Thyroid gland (tissue), 4 donors: ENCODE measurements around the gene AKR1B1. TPM values are rescaled to one million over a fixed set of nuclear protein-coding genes. Genes with fewer than 3 reads are reported as not detected.

Experiments
- DNase-seq, 2 donors: peaks; one replicate each; pipeline ENCODE4 v3.0.0-alpha.2; 2019
- H3K27ac ChIP-seq, 3 donors: fragments of 200-600 bp; sonication (generic); 1 replicate in 2 of 3; 2 replicates in 1 of 3; pipeline ENCODE4 v1.5.1; 2016 to 2019; ENCODE audit warnings: mild to moderate bottlenecking in 1 of 3, moderate library complexity in 1 of 3
- H3K27me3 ChIP-seq: fragments of 200-600 bp; sonication (generic); one replicate; pipeline ENCODE4 v1.5.1; 2019
- H3K36me3 ChIP-seq, 2 donors: fragments of 200-600 bp; sonication (generic); one replicate each; pipeline ENCODE4 v1.5.1; 2016 to 2019
- H3K4me1 ChIP-seq, 2 donors: fragments of 200-600 bp; sonication (generic); one replicate each; pipeline ENCODE4 v1.5.1; 2017 to 2019
- H3K4me3 ChIP-seq, 3 donors: fragments of 200-600 bp; sonication (generic); replicated peaks in 1 of 3; 1 replicate in 2 of 3; 2 replicates in 1 of 3; pipeline ENCODE4 v1.5.1; 2016; ENCODE audit warnings: mild to moderate bottlenecking in 1 of 3
- H3K9me3 ChIP-seq: fragments of 200-600 bp; sonication (generic); one replicate; pipeline ENCODE4 v1.5.1; 2017
- CTCF ChIP-seq, 6 experiments: fragments of 200-600 bp in 3 of 6; fragments of 450-650 bp in 3 of 6; sonication (generic) in 3 of 6; IDR thresholded peaks; one replicate each; pipeline ENCODE4 v1.5.1; 2016 to 2019; ENCODE audit warnings: antibody characterized with exemption in 6 of 6, mild to moderate bottlenecking in 2 of 6, inconsistent platforms in 1 of 6, moderate library complexity in 1 of 6
- POLR2A ChIP-seq, 2 donors: fragments of 450-650 bp; IDR thresholded peaks; one replicate each; pipeline ENCODE4 v1.6.1; 2017; ENCODE audit warnings: antibody characterized with exemption in 2 of 2, mild to moderate bottlenecking in 2 of 2, moderate library complexity in 1 of 2
- WGBS, 2 donors: methylation state at CpG; one replicate each; pipeline ENCODE4 v1.1.5; 2017; 5-methylcytosine and 5-hydroxymethylcytosine counted together
- intact Hi-C: fragments of 100-400 bp; cut with DNase I; formaldehyde crosslinking; loops from one replicate; pipeline ENCODE4 v1.15.1; 2023
- total RNA-seq, 4 donors: library from RNA; depleted of rRNA; stranded (reverse); fragments of >200 nt; gene quantifications; one replicate each; pipeline ENCODE4 v1.2.3, GENCODE V29; 2016

Gene AKR1B1
- total RNA-seq, 4 donors from 2014 or later, result 39.4 to 103 (median 63.0) TPM

GRCh38 chr7:134483296-134483695 is 24.4 kb upstream of the AKR1B1 start:
- Histone ChIP-seq H3K4me3 (no peak overlapping the region), H3K36me3 (no peaks in the 10 kb centered on the region), H3K9me3 (no peaks in the 10 kb centered on the region), H3K4me1 (no peaks in the 10 kb centered on the region), H3K27ac (no peak overlapping the region), H3K27me3 (no peaks in the 10 kb centered on the region)
- no peak for DNase-seq
- intact Hi-C loops, result no loop called here
- WGBS, 2 donors, result 86 to 92% methylated on average over 2 of the region's 2 CpGs
- TF ChIP-seq CTCF (IDR thresholded peaks at IDR 0.05), result no peak
- no peak for TF ChIP-seq POLR2A (IDR thresholded peaks at IDR 0.05)

GRCh38 chr7:134482858-134483257 is 24.0 kb upstream of the AKR1B1 start:
- intact Hi-C loops, result no loop called here

GRCh38 chr7:134481167-134481566 is 22.3 kb upstream of the AKR1B1 start:
- no peak for DNase-seq
- no peaks in the 10 kb centered on the region for H3K27me3 ChIP-seq
- H3K36me3 ChIP-seq, result no peaks in the 10 kb centered on the region
- WGBS, 2 donors, result 88 to 92% methylated on average over 3 of the region's 3 CpGs
- intact Hi-C loops, result no loop called here
- no peaks in the 10 kb centered on the region for H3K9me3 ChIP-seq
- no peak overlapping the region for H3K4me3 ChIP-seq
- TF ChIP-seq POLR2A (IDR thresholded peaks at IDR 0.05), result no peak
- TF ChIP-seq CTCF (IDR thresholded peaks at IDR 0.05), result no peak
- no peaks in the 10 kb centered on the region for H3K4me1 ChIP-seq
- no peak overlapping the region for H3K27ac ChIP-seq

More at GRCh38 chr7:134482858-134483257, 24.0 kb upstream of the AKR1B1 start:
- DNase-seq, result no peak
- H3K27me3 ChIP-seq, result no peaks in the 10 kb centered on the region
- TF ChIP-seq POLR2A (IDR thresholded peaks at IDR 0.05), result no peak
- TF ChIP-seq CTCF (IDR thresholded peaks at IDR 0.05), result no peak
- H3K36me3 ChIP-seq, result no peaks in the 10 kb centered on the region
- H3K4me1 ChIP-seq, result no peaks in the 10 kb centered on the region
- no peak overlapping the region for H3K4me3 ChIP-seq
- no peak overlapping the region for H3K27ac ChIP-seq
- no peaks in the 10 kb centered on the region for H3K9me3 ChIP-seq

GRCh38 chr7:134480730-134481129 is 21.8 kb upstream of the AKR1B1 start:
- no peak overlapping the region for H3K27ac ChIP-seq
- no peaks in the 10 kb centered on the region for H3K4me1 ChIP-seq
- H3K9me3 ChIP-seq, result no peaks in the 10 kb centered on the region
- WGBS, 2 donors, result 52 to 65% methylated on average over 2 of the region's 2 CpGs
- DNase-seq, result no peak
- TF ChIP-seq POLR2A (IDR thresholded peaks at IDR 0.05), result no peak
- TF ChIP-seq CTCF (IDR thresholded peaks at IDR 0.05), result no peak
- H3K4me3 ChIP-seq, result no peak overlapping the region
- intact Hi-C loops, result no loop called here
- H3K36me3 ChIP-seq, result no peaks in the 10 kb centered on the region
- H3K27me3 ChIP-seq, result no peaks in the 10 kb centered on the region

GRCh38 chr7:134480202-134480601 is 21.3 kb upstream of the AKR1B1 start:
- H3K4me1 ChIP-seq, result no peaks in the 10 kb centered on the region
- no peaks in the 10 kb centered on the region for H3K9me3 ChIP-seq
- no peak overlapping the region for H3K27ac ChIP-seq
- TF ChIP-seq POLR2A (IDR thresholded peaks at IDR 0.05) (no peak), CTCF (IDR thresholded peaks at IDR 0.05) (no peak)
- intact Hi-C loops, result no loop called here
- H3K27me3 ChIP-seq, result no peaks in the 10 kb centered on the region
- H3K4me3 ChIP-seq, result no peak overlapping the region
- DNase-seq, result no peak
- H3K36me3 ChIP-seq, result no peaks in the 10 kb centered on the region
